CD14-positive monocyte (primary cell): ENCODE measurements around the gene TPPP. TPM values are rescaled to one million over a fixed set of nuclear protein-coding genes. Genes with fewer than 3 reads are reported as not detected.
"Not testable (repeated sequence)": the region's sequence is repeated elsewhere in the genome, so short reads cannot be mapped to it uniquely, and the experiment has no call there.

ENCODE experiments used
- DNase-seq, 3 donors: peaks; one replicate each; pipeline ENCODE4 v3.0.0-alpha.2; 2011 to 2022
- H2AFZ ChIP-seq: 2 replicates; pipeline ENCODE4 v1.6.0; 2012; ENCODE audit warnings: mild to moderate bottlenecking, low read depth, low read length, inconsistent platforms; ENCODE audit not compliant: insufficient read depth, poor library complexity, severe bottlenecking
- H3K27ac ChIP-seq, 2 donors: 1 replicate in 1 of 2; 2 replicates in 1 of 2; pipeline ENCODE4 v1.5.1; 2012 to 2013; ENCODE audit warnings: low read length in 2 of 2, control low read depth in 1 of 2, inconsistent platforms in 1 of 2, low read depth in 1 of 2, mild to moderate bottlenecking in 1 of 2
- H3K27me3 ChIP-seq, 2 donors: one replicate each; pipeline versions ENCODE4 v1.6.0 to v1.6.1; 2011 to 2013; ENCODE audit warnings: low read length in 2 of 2; ENCODE audit not compliant: control insufficient read depth in 2 of 2, insufficient read depth in 2 of 2
- H3K36me3 ChIP-seq, 2 donors: replicated peaks in 1 of 2; 1 replicate in 1 of 2; 2 replicates in 1 of 2; pipeline versions ENCODE4 v1.5.1 to v1.6.1; 2012 to 2013; ENCODE audit warnings: low read length in 2 of 2, control low read depth in 1 of 2, inconsistent platforms in 1 of 2, mild to moderate bottlenecking in 1 of 2; ENCODE audit not compliant: insufficient read depth in 2 of 2, control insufficient read depth in 1 of 2
- H3K4me1 ChIP-seq, 2 donors: 1 replicate in 1 of 2; 2 replicates in 1 of 2; pipeline versions ENCODE4 v1.5.1 to v1.6.1; 2012 to 2013; ENCODE audit warnings: low read length in 2 of 2, control low read depth in 1 of 2, inconsistent platforms in 1 of 2, mild to moderate bottlenecking in 1 of 2, moderate library complexity in 1 of 2; ENCODE audit not compliant: insufficient read depth in 2 of 2, control insufficient read depth in 1 of 2
- H3K4me2 ChIP-seq: replicated peaks from 2 replicates; pipeline ENCODE3; 2012; ENCODE audit warnings: low read length, moderate library complexity, mild to moderate bottlenecking; ENCODE audit not compliant: poor library complexity, severe bottlenecking; ENCODE audit errors: extremely low read depth
- H3K4me3 ChIP-seq, 3 experiments: fragments of 200-600 bp in 1 of 3; sonication (generic) in 1 of 3; replicated peaks in 1 of 3; 1 replicate in 2 of 3; 2 replicates in 1 of 3; pipeline ENCODE4 v1.5.1; 2011 to 2013; ENCODE audit warnings: low read length in 3 of 3, mild to moderate bottlenecking in 3 of 3, control low read depth in 2 of 3, low read depth in 2 of 3, inconsistent platforms in 1 of 3, moderate library complexity in 1 of 3
- H3K79me2 ChIP-seq: 2 replicates; pipeline ENCODE4 v1.6.0; 2012; ENCODE audit warnings: mild to moderate bottlenecking, control low read depth, inconsistent platforms, low read length, moderate library complexity; ENCODE audit not compliant: insufficient read depth
- H3K9ac ChIP-seq: 2 replicates; pipeline ENCODE4 v1.6.0; 2017; ENCODE audit warnings: low read length, mild to moderate bottlenecking; ENCODE audit not compliant: insufficient read depth, poor library complexity, severe bottlenecking
- H3K9me3 ChIP-seq, 2 donors: replicated peaks in 1 of 2; 1 replicate in 1 of 2; 2 replicates in 1 of 2; pipeline versions ENCODE4 v1.5.1 to v1.6.1; 2012 to 2013; ENCODE audit warnings: low read length in 2 of 2, control low read depth in 1 of 2; ENCODE audit not compliant: control insufficient read depth in 1 of 2, insufficient read depth in 1 of 2
- H4K20me1 ChIP-seq: 2 replicates; pipeline ENCODE4 v1.6.0; 2012; ENCODE audit warnings: mild to moderate bottlenecking, low read length, control low read depth, moderate library complexity; ENCODE audit not compliant: insufficient read depth
- H3K27ac Mint-ChIP-seq, 7 donors: one replicate each; pipeline ENCODE4 v1.8.0; 2020; ENCODE audit warnings: mild to moderate bottlenecking in 7 of 7, mixed read lengths in 7 of 7, moderate library complexity in 6 of 7, inconsistent platforms in 2 of 7
- H3K27me3 Mint-ChIP-seq, 3 donors: one replicate each; pipeline ENCODE4 v1.8.0; 2021 to 2022; ENCODE audit warnings: low read depth in 3 of 3, mild to moderate bottlenecking in 3 of 3, mixed read lengths in 3 of 3, moderate library complexity in 3 of 3, inconsistent platforms in 1 of 3
- H3K36me3 Mint-ChIP-seq, 2 donors: one replicate each; pipeline ENCODE4 v1.8.0; 2020; ENCODE audit warnings: mixed read lengths in 2 of 2, inconsistent platforms in 1 of 2, mild to moderate bottlenecking in 1 of 2
- H3K4me1 Mint-ChIP-seq: one replicate; pipeline ENCODE4 v1.8.0; 2020; ENCODE audit warnings: mild to moderate bottlenecking, mixed read lengths
- H3K4me3 Mint-ChIP-seq, 2 donors: one replicate each; pipeline ENCODE4 v1.8.0; 2020; ENCODE audit warnings: mild to moderate bottlenecking in 2 of 2, mixed read lengths in 2 of 2, moderate library complexity in 1 of 2
- H3K9me3 Mint-ChIP-seq, 7 donors: one replicate each; pipeline ENCODE4 v1.8.0; 2020 to 2022; ENCODE audit warnings: mixed read lengths in 7 of 7, mild to moderate bottlenecking in 6 of 7, moderate library complexity in 6 of 7, inconsistent platforms in 2 of 7
- WGBS: methylation state at CpG from one replicate; pipeline ENCODE4 v1.1.5; 2013; ENCODE audit warnings: missing lambda C conversion rate; ENCODE audit not compliant: insufficient coverage; 5-methylcytosine and 5-hydroxymethylcytosine counted together
- intact Hi-C, 2 donors: fragments of 100-400 bp; cut with micrococcal nuclease; formaldehyde crosslinking; loops; one replicate each; pipeline versions ENCODE4 v1.15.0 to v1.15.1; 2023
- polyA plus RNA-seq, 3 donors: library from polyadenylated mRNA; depleted of rRNA in 1 of 3; unstranded in 2 of 3; stranded (reverse) in 1 of 3; fragments of 300-500 nt in 2 of 3; fragments of >200 nt in 1 of 3; fragmentation: Illumina TruSeq in 2 of 3; gene quantifications; 1 replicate in 2 of 3; 2 replicates in 1 of 3; pipeline ENCODE4 v1.2.3, GENCODE V29; 2012 to 2021

Gene TPPP
- polyA plus RNA-seq, 3 donors = 0.02 to 0.17 (median 0.06) TPM

- DNase-seq, H3K36me3 ChIP-seq, H3K27me3 ChIP-seq, H3K4me3 Mint-ChIP-seq, H4K20me1 ChIP-seq, H3K4me1 Mint-ChIP-seq, H3K4me3 ChIP-seq, H3K4me2 ChIP-seq, H3K9ac ChIP-seq, H3K36me3 Mint-ChIP-seq, H3K79me2 ChIP-seq, H2AFZ ChIP-seq, H3K27ac ChIP-seq, H3K9me3 ChIP-seq, H3K27ac Mint-ChIP-seq, H3K4me1 ChIP-seq: not testable (repeated sequence)
- H3K27me3 Mint-ChIP-seq = peaks cover 15 to 34% (median 26%) of the 10 kb centered on the region in 3 donors
- peaks cover 8 to 26% (median 15%) of the 10 kb centered on the region in 7 donors for H3K9me3 Mint-ChIP-seq
- no CpG with 5 or more reads among the region's 8 CpGs for WGBS
- intact Hi-C loops = loop anchor here in 1 of 2 donors (10.0 kb wide), 1 partner anchor 80 kb away; no protein-coding TSS in a partner anchor
Observed at GRCh38 chr5:714215-715118, 21.3 kb upstream of the TPPP start.

- H3K9ac ChIP-seq, H3K4me2 ChIP-seq, H3K79me2 ChIP-seq, H2AFZ ChIP-seq, H3K27ac ChIP-seq, H3K4me1 Mint-ChIP-seq, H3K36me3 Mint-ChIP-seq, H3K4me3 ChIP-seq, H3K4me3 Mint-ChIP-seq, DNase-seq, H4K20me1 ChIP-seq, H3K36me3 ChIP-seq, H3K9me3 ChIP-seq, H3K4me1 ChIP-seq, H3K27me3 ChIP-seq, H3K27ac Mint-ChIP-seq: not testable (repeated sequence)
- peaks cover 18 to 36% (median 23%) of the 10 kb centered on the region in 3 donors for H3K27me3 Mint-ChIP-seq
- no CpG with 5 or more reads among the region's 3 CpGs for WGBS
- peaks cover 4 to 19% (median 12%) of the 10 kb centered on the region in 7 donors for H3K9me3 Mint-ChIP-seq
- intact Hi-C loops = loop anchor here in 1 of 2 donors (10.0 kb wide), 1 partner anchor 81 kb away; no protein-coding TSS in a partner anchor
Observed at GRCh38 chr5:713686-714085, 20.5 kb upstream of the TPPP start.

- DNase-seq, H3K4me3 Mint-ChIP-seq, H3K27ac ChIP-seq, H3K36me3 Mint-ChIP-seq, H3K9ac ChIP-seq, H3K9me3 ChIP-seq, H3K4me1 ChIP-seq, H3K79me2 ChIP-seq, H3K27ac Mint-ChIP-seq, H4K20me1 ChIP-seq, H3K4me3 ChIP-seq, H2AFZ ChIP-seq, H3K36me3 ChIP-seq, H3K4me1 Mint-ChIP-seq, intact Hi-C loops, H3K4me2 ChIP-seq: not testable (repeated sequence)
- no CpG with 5 or more reads among the region's 3 CpGs for WGBS
- H3K27me3 ChIP-seq = peaks cover 2 to 12% of the 10 kb centered on the region in 2 donors
- peaks cover 0 to 13% (median 4%) of the 10 kb centered on the region in 7 donors for H3K9me3 Mint-ChIP-seq
- peaks cover 11 to 17% (median 15%) of the 10 kb centered on the region in 3 donors for H3K27me3 Mint-ChIP-seq
Observed at GRCh38 chr5:708848-709517, 15.8 kb upstream of the TPPP start.

- H3K4me2 ChIP-seq, H3K4me1 ChIP-seq, intact Hi-C loops, H3K4me3 Mint-ChIP-seq, H3K27ac Mint-ChIP-seq, H4K20me1 ChIP-seq, H3K4me1 Mint-ChIP-seq, H2AFZ ChIP-seq, H3K4me3 ChIP-seq, DNase-seq, H3K9me3 ChIP-seq, H3K79me2 ChIP-seq, H3K9ac ChIP-seq, H3K36me3 ChIP-seq, H3K36me3 Mint-ChIP-seq, H3K27ac ChIP-seq: not testable (repeated sequence)
- WGBS = no CpG with 5 or more reads among the region's 4 CpGs
- H3K27me3 ChIP-seq = peaks cover 2 to 15% of the 10 kb centered on the region in 2 donors
- H3K9me3 Mint-ChIP-seq = peaks cover 0 to 13% (median 4%) of the 10 kb centered on the region in 7 donors
- H3K27me3 Mint-ChIP-seq = peaks cover 11 to 16% (median 14%) of the 10 kb centered on the region in 3 donors
Observed at GRCh38 chr5:708374-708773, 15.2 kb upstream of the TPPP start.
